Measurements from ENCODE around the gene BTBD19.

The BTBD19 gene

DNA sequence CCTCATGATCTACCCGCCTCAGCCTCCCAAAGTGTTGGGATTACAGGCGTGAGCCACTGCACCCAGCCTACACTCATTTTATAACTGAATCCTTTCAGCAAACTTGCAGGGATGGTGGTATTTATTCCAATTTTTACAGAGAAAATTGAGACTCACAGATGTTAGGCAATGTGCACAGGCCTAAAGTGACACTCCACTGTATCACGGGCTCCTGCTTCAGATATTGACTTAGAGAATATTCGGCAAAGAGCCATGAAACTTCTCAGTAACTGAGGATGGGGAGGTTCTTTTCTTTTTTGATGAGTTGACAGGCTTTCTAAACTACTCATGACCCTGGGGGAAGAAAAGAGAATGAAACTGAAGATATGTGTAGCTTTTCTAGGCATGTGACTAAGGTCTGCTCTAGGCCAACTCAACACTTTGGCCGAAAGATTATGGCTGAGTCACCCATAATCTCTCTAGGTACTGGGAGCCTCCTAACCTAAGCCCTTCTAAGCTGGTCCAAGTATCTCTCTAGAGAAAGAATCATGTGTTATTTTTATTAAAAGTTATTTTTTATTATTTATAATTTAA, 54.6 kb downstream of the BTBD19 start:
- no peak for FAIRE-seq
